Superior temporal gyrus (tissue), 1 donor: ENCODE results near the gene ZNF618.
"Not testable (repeated sequence)": the region's sequence is repeated elsewhere in the genome, so short reads cannot be mapped to it uniquely, and the experiment has no call there.

Experiments used
- DNase-seq: peaks from one replicate; pipeline ENCODE4 v3.0.0-alpha.2; 2016; ENCODE audit errors: extremely low spot score

Gene ZNF618

GRCh38 chr9:113988385-113989016 lies 112.4 kb downstream of the ZNF618 start:
- no peak for DNase-seq

GRCh38 chr9:113989017-113989713 lies 113.1 kb downstream of the ZNF618 start:
- no peak for DNase-seq

- DNase-seq, result no peak
Measured at GRCh38 chr9:113989714-113990569, 113.8 kb downstream of the ZNF618 start.

GRCh38 chr9:113990570-113990907 lies 114.4 kb downstream of the ZNF618 start:
- no peak for DNase-seq

GRCh38 chr9:113990975-113991471 lies 114.9 kb downstream of the ZNF618 start:
- DNase-seq, result no peak

- DNase-seq, result no peak
Measured at GRCh38 chr9:113991714-113992113, 115.6 kb downstream of the ZNF618 start.

- peak; percentile 97 for DNase-seq
Measured at GRCh38 chr9:113992276-113992951, 116.3 kb downstream of the ZNF618 start.

- no peak for DNase-seq
Measured at GRCh38 chr9:113992994-113993393, 116.9 kb downstream of the ZNF618 start.

- peak; percentile 81 for DNase-seq
Measured at GRCh38 chr9:113993838-113994540, 117.9 kb downstream of the ZNF618 start.

- DNase-seq, result no peak
Measured at GRCh38 chr9:113995401-113995800, 119.3 kb downstream of the ZNF618 start.

GRCh38 chr9:113995963-113996362 lies 119.9 kb downstream of the ZNF618 start:
- DNase-seq, result no peak

GRCh38 chr9:113996531-113997001 lies 120.5 kb downstream of the ZNF618 start:
- DNase-seq, result no peak

- DNase-seq, result not testable (repeated sequence)
Measured at GRCh38 chr9:113997064-113997463, 121.0 kb downstream of the ZNF618 start.

GRCh38 chr9:113997610-113998009 lies 121.5 kb downstream of the ZNF618 start:
- no peak for DNase-seq

GRCh38 chr9:113998114-113998513 lies 122.0 kb downstream of the ZNF618 start:
- no peak for DNase-seq

GRCh38 chr9:113998525-113999255 lies 122.6 kb downstream of the ZNF618 start:
- no peak for DNase-seq

GRCh38 chr9:113999256-114000062 lies 123.3 kb downstream of the ZNF618 start:
- DNase-seq, result peak; percentile 26

GRCh38 chr9:114000063-114000454 lies 124.0 kb downstream of the ZNF618 start:
- DNase-seq, result no peak

- no peak for DNase-seq
Measured at GRCh38 chr9:114000671-114001409, 124.7 kb downstream of the ZNF618 start.
